GM18505 (cell line): ENCODE results near the gene COL8A1.
A peak's percentile ranks its signal among the peaks of the same experiment; 100 is the strongest.

ENCODE experiments used
- ATAC-seq: cut with Tn5 transposase; IDR thresholded peaks from one replicate; pipeline ENCODE4 v1.9.1; 2021; ENCODE audit not compliant: unreplicated experiment
- POLR2A ChIP-seq: IDR thresholded peaks from 4 replicates; pipeline ENCODE4 v1.6.1; 2011; ENCODE audit warnings: borderline replicate concordance; ENCODE audit not compliant: insufficient read depth, insufficient read length; ENCODE audit errors: extremely low read depth

Gene COL8A1

DNA sequence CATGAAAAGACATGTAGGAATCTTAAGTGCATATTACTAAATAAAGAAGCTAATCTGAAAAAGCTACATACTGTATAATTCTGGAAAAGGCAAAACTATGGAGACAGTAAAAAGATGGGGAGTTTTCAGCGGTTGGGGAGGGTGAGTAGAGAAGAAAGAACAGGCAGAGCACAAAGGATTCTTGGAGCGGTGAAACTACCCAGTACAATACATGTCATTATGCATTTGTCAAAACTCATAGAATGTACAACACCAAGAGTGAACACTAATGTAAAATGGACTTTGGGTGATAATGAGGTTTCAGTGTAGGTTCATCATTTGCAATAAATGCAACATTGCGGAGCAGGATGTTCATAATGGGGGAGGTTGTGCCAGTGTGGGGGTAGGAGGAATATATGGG, 133.8 kb downstream of the COL8A1 start:
- no peak for TF ChIP-seq POLR2A
- no peak for ATAC-seq

- TF ChIP-seq POLR2A: no peak
- no peak for ATAC-seq
These were observed 134.3 kb downstream of the COL8A1 start for GRCh38 chr3:99772671-99773070.

- peak; percentile 99 for ATAC-seq
- no peak for TF ChIP-seq POLR2A
These were observed 136.1 kb downstream of the COL8A1 start for GRCh38 chr3:99774467-99774866.

DNA sequence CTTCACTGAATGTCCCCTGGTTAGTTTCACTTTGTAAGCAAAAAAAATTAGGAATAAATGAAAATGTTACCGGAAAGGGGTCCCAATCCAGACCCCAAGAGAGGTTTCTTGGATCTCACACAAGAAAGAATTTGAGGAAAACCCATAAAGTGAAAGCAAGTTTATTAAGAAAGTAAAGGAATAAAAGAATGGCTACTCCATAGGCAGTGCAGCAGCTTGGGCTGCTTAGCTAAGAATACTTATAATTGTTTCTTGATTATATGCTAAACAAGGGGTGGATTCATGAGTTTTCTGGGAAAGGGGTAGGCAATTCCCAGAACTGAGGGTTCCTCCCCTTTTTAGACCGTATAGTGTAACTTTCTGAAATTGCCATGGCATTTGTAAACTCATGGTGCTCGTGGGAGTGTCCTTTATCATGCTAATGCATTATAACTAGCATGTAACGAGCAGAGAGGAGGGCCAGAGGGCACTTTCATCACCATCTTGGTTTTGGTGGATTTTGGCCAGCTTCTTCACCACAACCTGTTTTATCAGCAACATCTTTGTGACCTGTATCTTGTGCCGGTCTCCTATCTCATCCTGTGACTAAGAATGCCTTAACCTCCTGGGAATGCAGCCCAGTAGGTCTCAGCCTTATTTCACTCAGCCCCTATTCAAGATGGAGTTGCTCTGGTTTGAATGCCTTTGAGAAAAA, 138.3 kb downstream of the COL8A1 start:
- TF ChIP-seq POLR2A: no peak
- no peak for ATAC-seq

DNA sequence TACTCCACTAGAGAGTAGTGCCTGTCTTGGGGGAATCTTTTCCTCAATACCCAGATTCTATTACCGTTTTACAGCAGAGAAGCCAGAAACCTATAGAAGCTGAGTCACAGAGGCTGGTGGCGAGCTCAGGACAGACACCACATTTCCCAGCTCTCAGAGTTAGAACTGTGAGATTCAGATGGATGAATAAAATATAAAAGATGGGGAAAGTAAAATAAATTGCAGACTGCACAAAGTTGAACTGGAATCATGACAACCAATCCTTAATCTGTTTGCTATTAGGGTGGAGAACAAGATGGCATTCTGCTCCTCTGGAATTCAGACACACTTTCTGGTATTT, 138.8 kb downstream of the COL8A1 start:
- no peak for ATAC-seq
- TF ChIP-seq POLR2A: no peak

DNA sequence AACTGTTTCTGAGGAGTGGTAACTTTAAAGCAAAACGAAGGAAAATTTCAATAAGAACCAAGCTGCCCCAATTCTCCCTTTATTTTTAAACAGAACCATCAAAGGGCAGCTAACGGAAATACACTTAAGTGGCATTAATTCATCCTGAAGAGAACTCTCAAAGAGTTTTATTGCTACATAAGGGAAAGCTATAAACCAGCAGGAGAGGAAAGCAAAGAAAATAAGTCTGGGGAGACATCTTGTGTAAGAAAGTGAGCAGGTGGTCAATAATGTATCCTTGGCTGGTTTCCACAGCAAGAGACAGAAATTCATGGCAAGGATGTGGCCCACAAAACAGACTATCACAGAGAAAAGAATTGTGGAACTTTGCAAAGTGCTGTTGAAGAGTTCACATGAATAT, 139.3 kb downstream of the COL8A1 start:
- ATAC-seq: no peak
- TF ChIP-seq POLR2A: no peak

GRCh38 chr3:99780749-99781148, 142.4 kb downstream of the COL8A1 start:
- ATAC-seq: no peak
- TF ChIP-seq POLR2A: no peak

- no peak for ATAC-seq
- no peak for TF ChIP-seq POLR2A
These were observed 143.4 kb downstream of the COL8A1 start for GRCh38 chr3:99781761-99782160.

DNA sequence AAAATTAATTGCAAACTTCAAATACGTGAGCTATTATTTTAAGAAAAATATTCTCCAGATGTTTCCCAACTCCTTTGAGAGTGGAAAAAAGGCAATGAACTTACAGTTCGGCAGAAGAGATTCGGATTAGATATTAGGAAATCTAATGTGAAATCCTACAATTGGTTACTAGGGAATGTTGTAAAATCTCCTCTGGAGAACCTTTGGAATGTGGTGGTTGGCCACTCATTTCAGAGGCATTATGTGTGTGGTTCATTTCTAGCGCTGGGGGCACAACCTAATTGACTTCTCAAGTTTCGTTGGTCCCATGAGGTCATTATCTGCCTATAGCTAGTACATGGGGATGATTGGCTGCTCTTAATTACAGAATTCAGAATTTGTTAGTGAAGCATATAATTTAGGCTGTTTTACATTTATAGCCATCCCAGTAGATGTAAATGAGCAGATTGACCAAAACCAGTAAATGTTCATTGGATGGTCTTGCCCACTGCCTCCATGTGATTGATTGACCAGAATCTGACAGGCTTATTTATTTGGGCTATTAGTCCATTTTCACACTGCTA, 144.7 kb downstream of the COL8A1 start:
- ATAC-seq: no peak
- no peak for TF ChIP-seq POLR2A

DNA sequence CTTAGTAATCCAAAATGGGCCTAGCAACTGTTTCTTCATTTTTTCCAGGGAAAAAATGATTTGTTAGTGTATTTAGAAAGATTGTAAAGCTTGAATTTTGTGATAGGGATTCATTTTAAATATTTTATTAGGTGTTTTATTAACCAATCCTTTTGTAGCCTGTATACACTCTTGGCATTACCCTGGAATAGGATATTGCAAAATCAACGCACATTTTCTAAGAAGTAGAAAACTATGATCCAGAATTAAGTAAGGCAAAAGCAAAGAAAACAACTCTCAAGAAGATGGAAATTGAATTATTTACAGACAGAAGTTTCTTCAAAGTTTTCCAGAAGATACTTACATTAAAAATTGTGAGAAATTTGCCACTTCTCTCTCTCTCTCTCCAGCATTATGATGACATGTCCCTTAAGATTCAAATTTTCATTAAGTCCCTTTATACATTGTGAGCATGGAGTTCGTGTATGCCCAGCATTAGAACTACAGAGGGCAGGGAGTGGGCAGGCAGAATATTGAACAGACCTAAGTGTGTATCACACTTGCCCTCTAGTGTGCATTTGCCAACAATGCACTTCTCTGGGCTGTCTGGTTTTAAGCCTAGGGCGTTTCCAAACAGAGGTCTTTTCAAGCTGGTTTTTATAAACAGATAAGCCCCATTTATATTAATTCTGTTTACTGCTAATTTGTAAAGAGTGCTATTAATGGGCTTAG, 150.8 kb downstream of the COL8A1 start:
- TF ChIP-seq POLR2A: no peak
- ATAC-seq: no peak

GRCh38 chr3:99794485-99794884, 156.1 kb downstream of the COL8A1 start:
- no peak for ATAC-seq
- TF ChIP-seq POLR2A: no peak

GRCh38 chr3:99795573-99795972, 157.2 kb downstream of the COL8A1 start:
- no peak for ATAC-seq
- TF ChIP-seq POLR2A: no peak

- TF ChIP-seq POLR2A: no peak
- no peak for ATAC-seq
These were observed 161.0 kb downstream of the COL8A1 start for GRCh38 chr3:99799422-99799821.

DNA sequence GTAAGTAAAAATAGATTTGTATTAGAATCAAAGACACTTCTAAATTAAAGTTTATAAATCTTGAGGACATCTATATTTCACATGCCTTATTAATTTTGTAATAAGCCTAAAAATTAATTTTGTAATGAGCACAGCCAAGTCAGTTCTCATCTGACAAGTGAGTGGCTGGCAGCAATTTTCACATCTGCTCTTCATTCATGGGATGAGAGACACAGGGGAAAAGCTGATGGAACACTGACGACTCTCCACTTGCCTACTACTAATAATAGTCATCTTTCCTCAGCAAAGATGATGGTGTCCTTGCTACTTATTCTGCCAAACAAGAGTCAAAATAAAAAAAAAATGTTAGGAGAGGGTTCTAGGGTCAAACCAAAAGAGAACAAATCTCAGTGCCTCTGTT, 164.9 kb downstream of the COL8A1 start:
- no peak for ATAC-seq
- no peak for TF ChIP-seq POLR2A

- ATAC-seq: no peak
- no peak for TF ChIP-seq POLR2A
These were observed 166.8 kb downstream of the COL8A1 start for GRCh38 chr3:99805160-99805559.

GRCh38 chr3:99808163-99808794, 169.9 kb downstream of the COL8A1 start:
- ATAC-seq: peak; percentile 53

More at GRCh38 chr3:99808163-99808794, 169.9 kb downstream of the COL8A1 start:
- TF ChIP-seq POLR2A: no peak
